OCI-LY1 (cell line): ENCODE measurements around the gene FHL2.

Source experiments
- H2AFZ ChIP-seq: fragments of 200-600 bp; sonication (generic), shearing (Covaris generic); 2 replicates; pipeline ENCODE4 v1.6.0; 2014; ENCODE audit warnings: antibody characterized with exemption, mild to moderate bottlenecking, low read length
- H3F3A ChIP-seq: fragments of 200-600 bp; sonication (generic), shearing (Covaris generic); 2 replicates; pipeline ENCODE4 v1.6.0; 2014; ENCODE audit warnings: mild to moderate bottlenecking, antibody characterized with exemption, low read length, moderate library complexity; ENCODE audit not compliant: insufficient read depth
- H3K27ac ChIP-seq: fragments of 200-600 bp; sonication (generic); 2 replicates; pipeline ENCODE4 v1.5.1; 2014; ENCODE audit warnings: low read length, mixed run types, mild to moderate bottlenecking, low read depth; ENCODE audit not compliant: poor library complexity, severe bottlenecking
- H3K27me3 ChIP-seq: fragments of 200-600 bp; sonication (generic); 2 replicates; pipeline ENCODE4 v1.6.0; 2014; ENCODE audit warnings: antibody characterized with exemption, mild to moderate bottlenecking, low read length, moderate library complexity; ENCODE audit not compliant: insufficient read depth
- H3K36me3 ChIP-seq: fragments of 200-600 bp; sonication (generic); 2 replicates; pipeline ENCODE4 v1.6.1; 2014; ENCODE audit warnings: mild to moderate bottlenecking, antibody characterized with exemption, low read length, moderate library complexity, mixed read lengths; ENCODE audit not compliant: insufficient read depth
- H3K4me1 ChIP-seq: fragments of 200-600 bp; sonication (generic); 2 replicates; pipeline ENCODE4 v1.5.1; 2014; ENCODE audit warnings: mild to moderate bottlenecking, low read length, moderate library complexity; ENCODE audit not compliant: insufficient read depth, severe bottlenecking
- H3K4me2 ChIP-seq: fragments of 200-600 bp; sonication (generic), shearing (Covaris generic); 2 replicates; pipeline ENCODE4 v1.6.1; 2014; ENCODE audit warnings: low read length
- H3K4me3 ChIP-seq: fragments of 200-600 bp; sonication (generic); 2 replicates; pipeline ENCODE4 v1.5.1; 2014; ENCODE audit warnings: low read length, low read depth, mild to moderate bottlenecking, mixed read lengths; ENCODE audit not compliant: poor library complexity, severe bottlenecking
- H3K79me2 ChIP-seq: fragments of 200-600 bp; shearing (Covaris generic); 2 replicates; pipeline ENCODE4 v1.6.1; 2016; ENCODE audit warnings: mixed run types, low read length, mixed read lengths; ENCODE audit not compliant: insufficient read depth
- H3K9ac ChIP-seq: fragments of 200-600 bp; sonication (generic), shearing (Covaris generic); 2 replicates; pipeline ENCODE4 v1.6.1; 2014; ENCODE audit warnings: mild to moderate bottlenecking, low read length, mixed read lengths
- H3K9me2 ChIP-seq: fragments of 200-600 bp; sonication (generic), shearing (Covaris generic); 2 replicates; pipeline ENCODE4 v1.6.1; 2014; ENCODE audit warnings: low read depth, mild to moderate bottlenecking, low read length, mixed read lengths
- H3K9me3 ChIP-seq: fragments of 200-600 bp; shearing (Covaris generic); 2 replicates; pipeline ENCODE4 v1.6.1; 2014; ENCODE audit warnings: low read length, mixed read lengths
- H4K20me1 ChIP-seq: fragments of 200-600 bp; sonication (generic), shearing (Covaris generic); 2 replicates; pipeline ENCODE4 v1.6.0; 2016; ENCODE audit warnings: mild to moderate bottlenecking, low read length; ENCODE audit not compliant: insufficient read depth
- CTCF ChIP-seq: fragments of 200-600 bp; sonication (generic), shearing (Covaris generic); IDR thresholded peaks from 2 replicates; pipeline ENCODE4 v1.5.1; 2017; ENCODE audit warnings: mild to moderate bottlenecking, antibody characterized with exemption, low read length, moderate library complexity, mixed read lengths
- EZH2 ChIP-seq: fragments of 200-600 bp; sonication (generic), shearing (Covaris generic); IDR thresholded peaks from 2 replicates; pipeline ENCODE4 v1.8.0; 2017; ENCODE audit warnings: borderline replicate concordance, mixed run types, mild to moderate bottlenecking, antibody characterized with exemption, low read length, moderate library complexity, mixed read lengths

The FHL2 gene

GRCh38 chr2:105378921-105379383 lies 19.9 kb downstream of the FHL2 start:
- Histone ChIP-seq H3K27me3 (peaks cover 13% of the 10 kb centered on the region; the same call in 1 of the 2 replicates), H3K79me2 (no peaks in the 10 kb centered on the region), H2AFZ (no peak overlapping the region), H4K20me1 (no peaks in the 10 kb centered on the region), H3K9me3 (no peaks in the 10 kb centered on the region), H3K9me2 (no peaks in the 10 kb centered on the region), H3K9ac (no peak overlapping the region), H3K4me2 (no peak overlapping the region), H3K4me1 (no peaks in the 10 kb centered on the region), H3K27ac (no peak overlapping the region), H3K4me3 (no peak overlapping the region), H3K36me3 (no peaks in the 10 kb centered on the region), H3F3A (no peaks in the 10 kb centered on the region)
- no peak for TF ChIP-seq EZH2
- no peak for TF ChIP-seq CTCF

- peaks cover 13% of the 10 kb centered on the region; the same call in 1 of the 2 replicates for H3K27me3 ChIP-seq
- H3F3A ChIP-seq, result no peaks in the 10 kb centered on the region
- no peak overlapping the region for H3K9ac ChIP-seq
- H4K20me1 ChIP-seq, result no peaks in the 10 kb centered on the region
- H3K27ac ChIP-seq, result no peak overlapping the region
- H3K4me3 ChIP-seq, result no peak overlapping the region
- TF ChIP-seq CTCF (no peak), EZH2 (no peak)
- H2AFZ ChIP-seq, result no peak overlapping the region
- no peaks in the 10 kb centered on the region for H3K4me1 ChIP-seq
- H3K4me2 ChIP-seq, result no peak overlapping the region
- H3K9me3 ChIP-seq, result no peaks in the 10 kb centered on the region
- no peaks in the 10 kb centered on the region for H3K36me3 ChIP-seq
- H3K9me2 ChIP-seq, result no peaks in the 10 kb centered on the region
- H3K79me2 ChIP-seq, result no peaks in the 10 kb centered on the region
Measured at GRCh38 chr2:105378276-105378840, 20.5 kb downstream of the FHL2 start.

GRCh38 chr2:105377871-105378270 lies 21.0 kb downstream of the FHL2 start:
- H3K36me3 ChIP-seq, result no peaks in the 10 kb centered on the region
- no peaks in the 10 kb centered on the region for H3K4me1 ChIP-seq
- H3K9ac ChIP-seq, result no peak overlapping the region
- no peaks in the 10 kb centered on the region for H4K20me1 ChIP-seq
- H3K27me3 ChIP-seq, result peaks cover 13% of the 10 kb centered on the region; the same call in 1 of the 2 replicates
- H3K27ac ChIP-seq, result no peak overlapping the region
- H3F3A ChIP-seq, result no peaks in the 10 kb centered on the region
- H2AFZ ChIP-seq, result no peak overlapping the region
- TF ChIP-seq CTCF (no peak), EZH2 (no peak)
- H3K9me2 ChIP-seq, result no peaks in the 10 kb centered on the region
- no peaks in the 10 kb centered on the region for H3K9me3 ChIP-seq
- H3K79me2 ChIP-seq, result no peaks in the 10 kb centered on the region
- no peak overlapping the region for H3K4me2 ChIP-seq
- no peak overlapping the region for H3K4me3 ChIP-seq
